ENCODE results near the gene HOXB4. TPM values are rescaled to one million over a fixed set of nuclear protein-coding genes. Genes with fewer than 3 reads are reported as not detected.

HOXB4 gene
- total RNA-seq, 2 experiments from 2014 or later = 7.4 to 8.9 TPM

DNA sequence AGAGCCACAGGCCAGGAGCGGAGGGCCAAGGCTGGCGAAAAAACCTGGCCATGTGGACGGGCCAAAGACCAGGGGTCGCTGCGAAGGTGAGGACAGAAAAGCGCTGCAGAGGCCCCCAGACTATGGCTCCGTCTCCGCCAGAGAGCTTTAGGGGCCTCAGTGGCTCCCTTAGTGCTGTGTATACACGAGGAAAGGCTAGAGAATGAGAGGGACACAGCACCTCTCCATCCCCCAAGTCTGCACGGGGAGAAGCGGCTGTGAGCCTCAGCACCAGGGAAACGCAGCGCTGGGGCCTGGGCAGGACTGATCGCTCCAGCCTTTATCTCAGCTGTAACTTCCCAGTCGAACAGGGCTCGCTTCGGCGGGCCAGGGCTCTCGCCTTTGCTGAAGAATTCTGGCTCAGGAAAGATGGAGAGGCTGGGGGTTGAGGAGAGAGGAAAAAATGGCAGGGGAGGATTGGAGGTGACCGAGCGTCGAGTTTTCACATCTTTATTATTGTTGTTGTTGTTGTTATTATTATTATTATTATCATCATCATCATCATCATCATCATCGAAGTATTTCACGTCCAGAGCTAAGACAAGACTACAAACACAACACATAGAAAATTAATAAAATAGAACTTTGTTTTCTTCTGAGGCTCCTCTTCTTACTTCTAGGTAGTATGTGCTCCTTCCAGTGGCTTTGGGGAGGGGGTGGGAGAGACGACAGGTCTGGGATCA lies 17.3 kb upstream of the HOXB4 start:
- ChIA-PET POLR2A (no interaction called here), CTCF (ENCODE audit: unreplicated experiment) (no interaction called here)
- Histone ChIP-seq H3K9me3 (ENCODE audit: low read length) (no peaks in the 10 kb centered on the region), H2AFZ (ENCODE audit: low read length) (no peak overlapping the region), H3K27ac (ENCODE audit: low read depth, low read length, poor library complexity, severe bottlenecking) (no peak overlapping the region), H3K4me1 (ENCODE audit: insufficient read depth, low read length, poor library complexity, severe bottlenecking) (peaks cover 6% of the 10 kb centered on the region), H3K79me2 (ENCODE audit: insufficient read depth, low read depth, low read length) (no peaks in the 10 kb centered on the region), H3K4me3 (ENCODE audit: low read depth, low read length, poor library complexity, severe bottlenecking) (no peak overlapping the region), H4K20me1 (ENCODE audit: insufficient read depth, low read length) (no peaks in the 10 kb centered on the region), H3K36me3 (ENCODE audit: insufficient read depth, low read length) (no peaks in the 10 kb centered on the region), H3K4me2 (ENCODE audit: low read length) (no peak overlapping the region), H3K9me2 (ENCODE audit: insufficient read depth, low read length) (no peaks in the 10 kb centered on the region)
- TF ChIP-seq, protein P1, sequence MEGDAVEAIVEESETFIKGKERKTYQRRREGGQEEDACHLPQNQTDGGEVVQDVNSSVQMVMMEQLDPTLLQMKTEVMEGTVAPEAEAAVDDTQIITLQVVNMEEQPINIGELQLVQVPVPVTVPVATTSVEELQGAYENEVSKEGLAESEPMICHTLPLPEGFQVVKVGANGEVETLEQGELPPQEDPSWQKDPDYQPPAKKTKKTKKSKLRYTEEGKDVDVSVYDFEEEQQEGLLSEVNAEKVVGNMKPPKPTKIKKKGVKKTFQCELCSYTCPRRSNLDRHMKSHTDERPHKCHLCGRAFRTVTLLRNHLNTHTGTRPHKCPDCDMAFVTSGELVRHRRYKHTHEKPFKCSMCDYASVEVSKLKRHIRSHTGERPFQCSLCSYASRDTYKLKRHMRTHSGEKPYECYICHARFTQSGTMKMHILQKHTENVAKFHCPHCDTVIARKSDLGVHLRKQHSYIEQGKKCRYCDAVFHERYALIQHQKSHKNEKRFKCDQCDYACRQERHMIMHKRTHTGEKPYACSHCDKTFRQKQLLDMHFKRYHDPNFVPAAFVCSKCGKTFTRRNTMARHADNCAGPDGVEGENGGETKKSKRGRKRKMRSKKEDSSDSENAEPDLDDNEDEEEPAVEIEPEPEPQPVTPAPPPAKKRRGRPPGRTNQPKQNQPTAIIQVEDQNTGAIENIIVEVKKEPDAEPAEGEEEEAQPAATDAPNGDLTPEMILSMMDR (conservative IDR thresholded peaks at IDR 0.05; ENCODE audit: low read length) = no peak
- TF ChIP-seq EZH2phosphoT487 (IDR thresholded peaks at IDR 0.05; ENCODE audit: borderline replicate concordance, low read depth, low read length) = no peak
- no peak for DNase-seq (ENCODE audit: low spot score)
- intact Hi-C loops (cut with micrococcal nuclease; ENCODE audit: unreplicated experiment) = loop anchor here (10.0 kb wide), 1 partner anchor 331 kb away; no protein-coding TSS in a partner anchor
- no TSS peak for BruUV-seq (replicated peaks)

DNA sequence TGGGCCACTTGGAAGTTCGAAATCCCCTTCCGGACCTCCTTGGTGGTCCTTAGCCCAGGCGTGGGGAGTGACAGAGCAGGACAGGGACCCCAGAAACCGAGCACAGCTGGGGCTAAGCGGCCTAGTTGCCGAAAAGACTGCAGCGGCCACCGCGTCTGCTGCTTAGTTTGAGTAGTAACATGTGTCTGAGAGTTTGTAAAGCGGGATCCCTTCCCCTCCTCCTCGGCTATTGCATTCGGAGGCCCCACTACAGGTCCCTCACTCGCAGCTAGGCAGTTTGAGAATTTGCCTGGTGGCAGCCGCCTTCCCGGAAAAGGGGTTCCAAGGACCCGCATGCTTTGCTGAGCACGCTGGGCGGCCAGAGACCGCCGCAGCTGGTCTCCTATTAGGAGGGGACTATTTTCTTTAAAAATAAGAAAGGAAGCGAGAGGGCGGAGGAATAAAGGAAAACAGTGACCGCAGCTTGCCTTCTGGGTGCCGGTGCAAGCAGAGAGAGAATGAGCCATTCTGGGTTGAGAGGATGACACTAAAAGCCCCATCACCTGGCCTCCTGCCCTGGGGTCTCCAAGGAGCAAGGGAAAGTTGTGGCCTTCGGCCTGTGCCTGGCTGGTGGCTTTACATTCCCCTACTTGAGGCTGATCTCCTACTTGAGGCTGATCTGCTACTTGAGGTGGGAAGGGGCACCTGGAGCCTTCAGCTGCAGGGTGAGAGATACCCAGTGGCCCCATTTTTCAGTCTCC lies 16.6 kb upstream of the HOXB4 start:
- Histone ChIP-seq H3K4me3 (ENCODE audit: low read depth, low read length, poor library complexity, severe bottlenecking) (no peak overlapping the region), H3K79me2 (ENCODE audit: insufficient read depth, low read depth, low read length) (no peaks in the 10 kb centered on the region), H3K4me2 (ENCODE audit: low read length) (no peak overlapping the region), H3K9me3 (ENCODE audit: low read length) (no peaks in the 10 kb centered on the region), H3K36me3 (ENCODE audit: insufficient read depth, low read length) (no peaks in the 10 kb centered on the region), H4K20me1 (ENCODE audit: insufficient read depth, low read length) (no peaks in the 10 kb centered on the region), H2AFZ (ENCODE audit: low read length) (no peak overlapping the region; the same call in 1 of the 2 replicates), H3K4me1 (ENCODE audit: insufficient read depth, low read length, poor library complexity, severe bottlenecking) (peaks cover 6% of the 10 kb centered on the region), H3K9me2 (ENCODE audit: insufficient read depth, low read length) (no peaks in the 10 kb centered on the region), H3K27ac (ENCODE audit: low read depth, low read length, poor library complexity, severe bottlenecking) (no peak overlapping the region)
- no peak for DNase-seq (ENCODE audit: low spot score)
- ChIA-PET CTCF (ENCODE audit: unreplicated experiment) (no interaction called here), POLR2A (no interaction called here)
- TF ChIP-seq, protein P1 (conservative IDR thresholded peaks at IDR 0.05; ENCODE audit: low read length) = no peak
- no peak for TF ChIP-seq EZH2phosphoT487 (IDR thresholded peaks at IDR 0.05; ENCODE audit: borderline replicate concordance, low read depth, low read length)
- no TSS peak for BruUV-seq (replicated peaks)
- intact Hi-C loops (cut with micrococcal nuclease; ENCODE audit: unreplicated experiment) = loop anchor here (1.0 to 10.0 kb wide), 2 partner anchors 258 to 330 kb away; no protein-coding TSS in a partner anchor

Data from OCI-LY7 (cell line).